Activated naive CD4-positive, alpha-beta T cell treated with anti-CD3 and anti-CD28 coated beads, Interleukin-2, amount 10 ng/mL, durations not matched to agents 7 days and 5 days (primary cell): ENCODE measurements around the gene MAML3.

Experiments used
- CTCF ChIA-PET: fragments of 350-600 bp; sonication (Branson Sonifier 250); formaldehyde crosslinking; loops from one replicate; lab custom pipeline; 2021; ENCODE audit warnings: antibody characterized with exemption; lab: Charles Lee
- DNase-seq: peaks from one replicate; pipeline ENCODE4 v3.0.0-alpha.2; 2020
- H3K27ac Mint-ChIP-seq: one replicate; pipeline ENCODE4 v1.8.0; 2021; ENCODE audit warnings: mild to moderate bottlenecking, moderate library complexity, mixed read lengths
- H3K27me3 Mint-ChIP-seq: one replicate; pipeline ENCODE4 v1.8.0; 2021; ENCODE audit warnings: mild to moderate bottlenecking, mixed read lengths
- H3K36me3 Mint-ChIP-seq: one replicate; pipeline ENCODE4 v1.8.0; 2021; ENCODE audit warnings: mixed read lengths
- H3K4me1 Mint-ChIP-seq: one replicate; pipeline ENCODE4 v1.8.0; 2021; ENCODE audit warnings: mixed read lengths
- H3K4me3 Mint-ChIP-seq: one replicate; pipeline ENCODE4 v1.8.0; 2021; ENCODE audit warnings: mild to moderate bottlenecking, moderate library complexity, mixed read lengths
- H3K9me3 Mint-ChIP-seq: one replicate; pipeline ENCODE4 v1.8.0; 2021; ENCODE audit warnings: mixed read lengths

Gene MAML3

GRCh38 chr4:139801895-139802294 is 352.1 kb downstream of the MAML3 start:
- peaks cover 13% of the 10 kb centered on the region for H3K4me1 Mint-ChIP-seq
- no peaks in the 10 kb centered on the region for H3K9me3 Mint-ChIP-seq
- no peaks in the 10 kb centered on the region for H3K36me3 Mint-ChIP-seq
- no peak for DNase-seq
- H3K27ac Mint-ChIP-seq: no peak overlapping the region
- CTCF ChIA-PET: no interaction called here
- no peak overlapping the region for H3K4me3 Mint-ChIP-seq
- peaks cover 4% of the 10 kb centered on the region for H3K27me3 Mint-ChIP-seq

- H3K9me3 Mint-ChIP-seq: no peaks in the 10 kb centered on the region
- H3K4me3 Mint-ChIP-seq: no peak overlapping the region
- H3K27me3 Mint-ChIP-seq: peaks cover 4% of the 10 kb centered on the region
- peaks cover 13% of the 10 kb centered on the region for H3K4me1 Mint-ChIP-seq
- no peak for DNase-seq
- CTCF ChIA-PET: interaction anchor here (1.0 kb wide), 1 partner anchor 9 kb away, joined by 5 read pairs; no protein-coding TSS in a partner anchor
- no peaks in the 10 kb centered on the region for H3K36me3 Mint-ChIP-seq
- no peak overlapping the region for H3K27ac Mint-ChIP-seq
Observed at GRCh38 chr4:139800082-139800481, 353.9 kb downstream of the MAML3 start.

- CTCF ChIA-PET: interaction anchor here (1.0 to 1.1 kb wide), 2 partner anchors 9 to 143 kb away, joined by 3 to 5 read pairs; no protein-coding TSS in a partner anchor
- Mint-ChIP-seq H3K36me3 (no peaks in the 10 kb centered on the region), H3K9me3 (no peaks in the 10 kb centered on the region), H3K4me1 (peaks cover 13% of the 10 kb centered on the region), H3K27ac (no peak overlapping the region), H3K4me3 (no peak overlapping the region), H3K27me3 (peaks cover 4% of the 10 kb centered on the region)
- no peak for DNase-seq
Observed at GRCh38 chr4:139799615-139800014, 354.4 kb downstream of the MAML3 start.

GRCh38 chr4:139798456-139798855 is 355.5 kb downstream of the MAML3 start:
- no peak overlapping the region for H3K27ac Mint-ChIP-seq
- H3K4me1 Mint-ChIP-seq: peaks cover 6% of the 10 kb centered on the region
- no peaks in the 10 kb centered on the region for H3K36me3 Mint-ChIP-seq
- H3K9me3 Mint-ChIP-seq: no peaks in the 10 kb centered on the region
- CTCF ChIA-PET: interaction anchor here (1.1 kb wide), 1 partner anchor 142 kb away, joined by 3 read pairs; no protein-coding TSS in a partner anchor
- no peak overlapping the region for H3K4me3 Mint-ChIP-seq
- DNase-seq: no peak
- peaks cover 8% of the 10 kb centered on the region for H3K27me3 Mint-ChIP-seq

GRCh38 chr4:139797287-139797686 is 356.7 kb downstream of the MAML3 start:
- no peaks in the 10 kb centered on the region for H3K4me1 Mint-ChIP-seq
- H3K27ac Mint-ChIP-seq: no peak overlapping the region
- no peaks in the 10 kb centered on the region for H3K36me3 Mint-ChIP-seq
- no peak overlapping the region for H3K4me3 Mint-ChIP-seq
- H3K9me3 Mint-ChIP-seq: no peaks in the 10 kb centered on the region
- H3K27me3 Mint-ChIP-seq: peaks cover 8% of the 10 kb centered on the region
- CTCF ChIA-PET: no interaction called here
- no peak for DNase-seq

- no peaks in the 10 kb centered on the region for H3K4me1 Mint-ChIP-seq
- no peak overlapping the region for H3K4me3 Mint-ChIP-seq
- H3K9me3 Mint-ChIP-seq: no peaks in the 10 kb centered on the region
- CTCF ChIA-PET: no interaction called here
- no peaks in the 10 kb centered on the region for H3K36me3 Mint-ChIP-seq
- DNase-seq: no peak
- H3K27me3 Mint-ChIP-seq: peaks cover 8% of the 10 kb centered on the region
- H3K27ac Mint-ChIP-seq: no peak overlapping the region
Observed at GRCh38 chr4:139795527-139796314, 358.3 kb downstream of the MAML3 start.

- no peaks in the 10 kb centered on the region for H3K9me3 Mint-ChIP-seq
- CTCF ChIA-PET: no interaction called here
- no peaks in the 10 kb centered on the region for H3K36me3 Mint-ChIP-seq
- no peak overlapping the region for H3K4me3 Mint-ChIP-seq
- peaks cover 8% of the 10 kb centered on the region for H3K27me3 Mint-ChIP-seq
- H3K4me1 Mint-ChIP-seq: no peaks in the 10 kb centered on the region
- no peak overlapping the region for H3K27ac Mint-ChIP-seq
- no peak for DNase-seq
Observed at GRCh38 chr4:139794158-139794954, 359.6 kb downstream of the MAML3 start.

- no peak overlapping the region for H3K4me3 Mint-ChIP-seq
- CTCF ChIA-PET: no interaction called here
- DNase-seq: no peak
- H3K4me1 Mint-ChIP-seq: no peaks in the 10 kb centered on the region
- peaks cover 12% of the 10 kb centered on the region for H3K27me3 Mint-ChIP-seq
- no peaks in the 10 kb centered on the region for H3K9me3 Mint-ChIP-seq
- H3K27ac Mint-ChIP-seq: no peak overlapping the region
- no peaks in the 10 kb centered on the region for H3K36me3 Mint-ChIP-seq
Observed at GRCh38 chr4:139791681-139792080, 362.3 kb downstream of the MAML3 start.

- CTCF ChIA-PET: no interaction called here
- Mint-ChIP-seq H3K4me1 (no peaks in the 10 kb centered on the region), H3K4me3 (no peak overlapping the region), H3K36me3 (no peaks in the 10 kb centered on the region), H3K9me3 (no peaks in the 10 kb centered on the region), H3K27me3 (peaks cover 12% of the 10 kb centered on the region), H3K27ac (no peak overlapping the region)
- no peak for DNase-seq
Observed at GRCh38 chr4:139790291-139790690, 363.7 kb downstream of the MAML3 start.

GRCh38 chr4:139789096-139789654 is 364.8 kb downstream of the MAML3 start:
- Mint-ChIP-seq H3K36me3 (no peaks in the 10 kb centered on the region), H3K4me3 (no peak overlapping the region), H3K27ac (no peak overlapping the region), H3K27me3 (peaks cover 10% of the 10 kb centered on the region), H3K4me1 (no peaks in the 10 kb centered on the region), H3K9me3 (no peaks in the 10 kb centered on the region)
- CTCF ChIA-PET: no interaction called here
- DNase-seq: no peak

- CTCF ChIA-PET: interaction anchor here (0.6 to 0.8 kb wide), 2 partner anchors 142 to 848 kb away, joined by 3 read pairs; no protein-coding TSS in a partner anchor
- no peak for DNase-seq
- H3K9me3 Mint-ChIP-seq: no peaks in the 10 kb centered on the region
Observed at GRCh38 chr4:139786494-139787354, 367.3 kb downstream of the MAML3 start.

GRCh38 chr4:139785356-139785755 is 368.6 kb downstream of the MAML3 start:
- Mint-ChIP-seq H3K27me3 (peaks cover 8% of the 10 kb centered on the region), H3K27ac (no peak overlapping the region), H3K4me3 (no peak overlapping the region), H3K36me3 (no peaks in the 10 kb centered on the region), H3K4me1 (no peaks in the 10 kb centered on the region), H3K9me3 (no peaks in the 10 kb centered on the region)
- no peak for DNase-seq
- CTCF ChIA-PET: interaction anchor here (1.1 kb wide), 1 partner anchor 49 kb away, joined by 4 read pairs; no protein-coding TSS in a partner anchor

More at GRCh38 chr4:139786494-139787354, 367.3 kb downstream of the MAML3 start:
- Mint-ChIP-seq H3K27ac (no peak overlapping the region), H3K4me3 (no peak overlapping the region), H3K36me3 (no peaks in the 10 kb centered on the region), H3K4me1 (no peaks in the 10 kb centered on the region), H3K27me3 (peaks cover 8% of the 10 kb centered on the region)

- no peaks in the 10 kb centered on the region for H3K4me1 Mint-ChIP-seq
- no peak overlapping the region for H3K4me3 Mint-ChIP-seq
- CTCF ChIA-PET: no interaction called here
- no peak for DNase-seq
- H3K36me3 Mint-ChIP-seq: no peaks in the 10 kb centered on the region
- H3K9me3 Mint-ChIP-seq: no peaks in the 10 kb centered on the region
- H3K27me3 Mint-ChIP-seq: peaks cover 4% of the 10 kb centered on the region
- H3K27ac Mint-ChIP-seq: no peak overlapping the region
Observed at GRCh38 chr4:139783741-139784484, 370.1 kb downstream of the MAML3 start.
